T47D (cell line): ENCODE results near the gene CA7.

Experiments used
- DNase-seq, 2 experiments: peaks; one replicate each; pipeline versions ENCODE4 v3.0.0 to v3.0.0-alpha.2; 2011 to 2012; ENCODE audit warnings: low read depth in 1 of 2, low spot score in 1 of 2
- JUND ChIP-seq: IDR thresholded peaks from 2 replicates; pipeline ENCODE4 v1.6.1; 2012; ENCODE audit warnings: low read depth
- in situ Hi-C: cut with HindIII; loops from 2 replicates; pipeline ENCODE4 v1.10.0; 2016; ENCODE audit warnings: low sequenced_read_pairs, low pct_unique_long_range_greater_than_20kb

The CA7 gene

DNA sequence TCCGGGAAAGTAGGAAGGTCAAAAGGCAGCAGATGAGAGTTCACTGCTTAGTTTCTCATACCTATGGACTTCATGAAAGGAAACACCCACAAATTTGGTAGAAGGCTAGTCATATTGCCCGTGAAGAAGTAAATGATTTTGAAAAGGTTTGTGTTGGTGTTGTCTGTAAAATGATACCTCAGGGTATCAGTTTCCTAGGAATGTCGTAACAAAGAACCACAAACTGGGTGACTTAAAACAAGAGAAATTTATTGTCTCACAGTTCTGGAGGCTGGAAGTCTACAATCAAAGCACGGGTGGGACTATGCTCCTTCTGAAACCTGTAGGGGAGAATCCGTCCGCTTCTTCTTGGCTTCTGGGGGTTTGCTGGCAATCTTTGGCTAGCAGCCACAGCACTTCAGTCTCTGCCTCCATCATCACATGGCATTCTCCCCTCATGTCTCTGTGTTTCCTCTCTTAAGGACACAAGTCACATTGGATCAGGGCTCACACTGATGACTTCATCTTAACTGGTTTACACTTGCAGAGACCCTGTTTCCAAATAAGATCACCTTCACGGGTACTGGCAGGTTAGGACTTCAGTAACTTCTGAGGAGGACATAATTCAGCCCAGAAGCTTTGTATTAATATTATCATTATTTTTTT, 11.4 kb upstream of the CA7 start:
- no peak for TF ChIP-seq JUND
- in situ Hi-C loops, result no loop called here
- no peak for DNase-seq

DNA sequence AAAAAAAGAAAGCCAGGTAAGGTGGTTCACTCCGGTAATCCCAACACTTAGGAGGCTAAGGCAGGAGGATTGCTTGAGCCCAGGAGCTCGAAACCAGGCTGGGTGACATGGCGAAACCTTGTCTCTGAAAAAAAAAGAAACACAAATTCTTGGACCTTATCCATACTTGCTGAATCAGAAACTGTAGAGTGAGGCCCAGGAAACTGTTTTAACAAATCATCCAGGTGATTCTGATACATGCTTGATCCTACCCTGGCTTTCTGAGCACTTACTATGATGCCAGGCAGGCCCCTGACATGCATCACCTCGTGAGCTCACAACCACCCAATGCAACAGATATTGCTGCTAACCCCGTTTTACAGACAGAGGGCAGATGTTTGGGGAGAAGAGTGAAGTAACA, 9.5 kb upstream of the CA7 start:
- no peak for DNase-seq
- TF ChIP-seq JUND, result no peak
- in situ Hi-C loops, result no loop called here

GRCh38 chr16:66840883-66841282, 3.3 kb upstream of the CA7 start:
- no peak for TF ChIP-seq JUND

GRCh38 chr16:66841366-66841765, 2.8 kb upstream of the CA7 start:
- TF ChIP-seq JUND, result no peak
- no peak for DNase-seq
- in situ Hi-C loops, result no loop called here

More at GRCh38 chr16:66840883-66841282, 3.3 kb upstream of the CA7 start:
- DNase-seq, result no peak
- in situ Hi-C loops, result no loop called here

- DNase-seq, result no peak
- in situ Hi-C loops, result no loop called here
- no peak for TF ChIP-seq JUND
Measured at GRCh38 chr16:66842765-66843164, 1.4 kb upstream of the CA7 start.

GRCh38 chr16:66843191-66843590, 1.0 kb upstream of the CA7 start:
- in situ Hi-C loops, result no loop called here
- no peak for DNase-seq
- TF ChIP-seq JUND, result no peak

GRCh38 chr16:66844009-66844341, 239 bp upstream of the CA7 start:
- TF ChIP-seq JUND, result no peak
- DNase-seq, result no peak
- in situ Hi-C loops, result no loop called here

DNA sequence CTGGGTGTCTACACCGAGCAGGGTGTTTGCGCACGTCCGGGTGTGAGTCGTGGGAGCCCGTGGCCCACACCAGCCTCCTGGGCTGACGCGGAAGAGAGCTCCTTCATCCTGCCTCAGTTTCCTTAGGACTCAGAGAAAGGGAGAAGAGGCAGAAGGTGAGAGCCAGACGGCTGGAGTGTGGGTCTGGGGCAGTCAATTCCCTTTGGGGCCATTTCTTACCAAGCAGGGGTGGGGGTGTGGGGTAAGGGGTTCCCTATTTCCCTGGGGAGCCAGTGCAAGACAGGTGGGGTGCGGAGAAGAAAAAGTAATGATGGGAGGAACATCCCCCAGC, 831 bp downstream of the CA7 start:
- TF ChIP-seq JUND, result no peak
- in situ Hi-C loops, result no loop called here
- no peak for DNase-seq

DNA sequence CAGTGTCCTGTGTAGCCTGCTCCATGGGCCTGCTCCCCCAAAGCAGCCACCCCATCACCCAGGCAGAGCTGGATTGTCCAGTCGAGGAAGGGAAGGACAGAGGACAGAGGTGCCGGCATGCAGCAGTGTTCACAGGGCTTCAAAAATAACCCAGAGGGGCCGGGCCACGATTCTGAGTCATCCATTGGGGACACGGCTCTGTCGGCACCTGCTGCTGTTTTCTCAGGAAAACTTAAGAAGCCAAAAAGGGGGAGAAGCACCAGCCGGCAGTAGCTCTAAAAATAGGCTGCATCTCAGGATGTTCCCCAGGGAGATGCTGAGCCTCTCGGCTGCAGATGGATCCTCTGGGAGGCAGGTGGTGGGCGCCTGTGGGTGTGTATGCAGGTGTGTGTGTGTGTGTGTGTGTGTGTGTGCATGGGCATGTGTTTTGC, 1.6 kb downstream of the CA7 start:
- no peak for TF ChIP-seq JUND
- no peak for DNase-seq
- in situ Hi-C loops, result no loop called here

GRCh38 chr16:66846266-66846665, 2.1 kb downstream of the CA7 start:
- in situ Hi-C loops, result no loop called here
- DNase-seq, result no peak
- TF ChIP-seq JUND, result no peak

DNA sequence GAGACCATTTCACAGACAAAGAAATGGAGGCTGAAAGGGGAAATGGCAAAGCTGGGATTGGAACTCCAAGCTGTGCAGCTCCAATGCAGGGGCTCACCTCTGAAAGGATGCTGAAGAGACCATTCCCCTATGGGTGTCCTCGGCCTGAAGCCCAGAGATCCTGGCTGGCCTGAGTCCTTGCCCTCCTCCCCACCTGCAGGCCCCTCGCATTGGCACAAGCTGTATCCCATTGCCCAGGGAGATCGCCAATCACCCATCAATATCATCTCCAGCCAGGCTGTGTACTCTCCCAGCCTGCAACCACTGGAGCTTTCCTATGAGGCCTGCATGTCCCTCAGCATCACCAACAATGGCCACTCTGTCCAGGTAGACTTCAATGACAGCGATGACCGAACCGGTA, 2.6 kb downstream of the CA7 start:
- no peak for DNase-seq
- in situ Hi-C loops, result no loop called here
- TF ChIP-seq JUND, result no peak

- in situ Hi-C loops, result no loop called here
- TF ChIP-seq JUND, result no peak
Measured at GRCh38 chr16:66847533-66848067, 3.4 kb downstream of the CA7 start.

GRCh38 chr16:66848172-66848571, 4.0 kb downstream of the CA7 start:
- in situ Hi-C loops, result no loop called here
- no peak for DNase-seq
- TF ChIP-seq JUND, result no peak

More at GRCh38 chr16:66847533-66848067, 3.4 kb downstream of the CA7 start:
- no peak for DNase-seq

GRCh38 chr16:66849021-66849420, 4.8 kb downstream of the CA7 start:
- TF ChIP-seq JUND, result no peak
- DNase-seq, result no peak
- in situ Hi-C loops, result no loop called here
